BLaER1 treated with 17β-estradiol and CSF1 and Interleukin-3, amounts not matched to agents 10 nM and 100 nM (cell line): ENCODE data around the gene SIK3.

Source experiments
- H3K27ac ChIP-seq, 11 experiments: shearing (Covaris generic); formaldehyde crosslinking; 2 replicates each; pipeline ENCODE4 v1.8.1; 2022
- H3K27me3 ChIP-seq, 11 experiments: shearing (Covaris generic); formaldehyde crosslinking; 2 replicates each; pipeline ENCODE4 v1.8.1; 2022
- H3K36me3 ChIP-seq, 11 experiments: shearing (Covaris generic); formaldehyde crosslinking; 2 replicates each; pipeline ENCODE4 v1.8.1; 2022
- H3K4me1 ChIP-seq, 10 experiments: shearing (Covaris generic); formaldehyde crosslinking; 2 replicates each; pipeline ENCODE4 v1.8.1; 2022
- H3K4me2 ChIP-seq, 11 experiments: shearing (Covaris generic); formaldehyde crosslinking; 2 replicates each; pipeline ENCODE4 v1.8.1; 2022
- H3K4me3 ChIP-seq, 10 experiments: shearing (Covaris generic); formaldehyde crosslinking; 2 replicates each; pipeline ENCODE4 v1.8.1; 2022
- H3K9ac ChIP-seq, 11 experiments: shearing (Covaris generic); formaldehyde crosslinking; 2 replicates each; pipeline ENCODE4 v1.8.1; 2022
- H3K9me3 ChIP-seq, 11 experiments: shearing (Covaris generic); formaldehyde crosslinking; replicated peaks in 1 of 11; 2 replicates each; pipeline ENCODE4 v1.8.1; 2022
- H4K20me1 ChIP-seq, 11 experiments: shearing (Covaris generic); formaldehyde crosslinking; 2 replicates each; pipeline ENCODE4 v1.8.1; 2022
- Cebpa-rat ChIP-seq, 11 experiments: shearing (Covaris generic); IDR thresholded peaks; 2 replicates each; pipeline ENCODE4 v1.8.1; 2022

Gene SIK3

DNA sequence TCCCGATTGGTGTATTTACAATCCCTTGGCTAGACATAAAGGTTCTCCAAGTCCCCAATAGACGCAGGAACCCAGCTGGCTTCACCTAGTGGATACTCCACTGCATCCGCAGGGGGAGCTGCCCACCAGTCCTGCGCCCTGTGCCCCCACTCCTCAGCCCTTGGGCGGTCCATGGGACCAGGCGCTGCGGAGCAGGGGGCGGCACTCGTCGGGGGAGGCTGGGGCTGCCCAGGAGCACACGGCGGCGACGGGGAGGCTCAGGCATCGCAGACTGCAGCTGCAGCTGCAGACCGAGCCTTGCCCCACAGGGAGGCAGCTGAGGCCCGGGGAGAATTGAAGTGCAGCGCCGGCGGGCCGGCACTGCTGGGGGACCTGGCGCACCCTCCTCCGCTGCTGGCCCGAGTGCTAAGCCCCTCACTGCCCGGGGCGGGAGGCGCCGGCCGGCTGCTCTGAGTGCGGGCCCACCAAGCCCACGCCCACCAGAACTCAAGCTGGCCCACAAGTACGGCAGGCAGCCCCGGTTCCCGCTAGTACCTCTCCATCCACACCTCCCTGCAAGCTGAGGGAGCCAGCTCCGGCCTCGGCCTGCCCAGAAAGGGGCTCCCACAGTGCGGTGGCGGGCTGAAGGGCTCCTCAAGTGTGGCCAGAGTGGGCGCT, 12.2 kb upstream of the SIK3 start:
- no peak for TF ChIP-seq Cebpa-rat (IDR thresholded peaks at IDR 0.05)
- Histone ChIP-seq H3K9me3 (peaks cover 0 to 23% (median 13%) of the 10 kb centered on the region in 11 experiments; a peak in 14 of 22 replicates), H3K27ac (no peak overlapping the region), H3K9ac (no peak overlapping the region), H3K4me3 (no peak overlapping the region), H3K36me3 (no peaks in the 10 kb centered on the region), H3K4me1 (no peaks in the 10 kb centered on the region), H4K20me1 (no peaks in the 10 kb centered on the region), H3K27me3 (no peaks in the 10 kb centered on the region), H3K4me2 (no peak overlapping the region)

- H3K4me3 ChIP-seq, result no peak overlapping the region
- no peaks in the 10 kb centered on the region for H3K4me1 ChIP-seq
- peak in 7 of 11 experiments; percentile 29 to 89 (median 61); a peak in 11 of 22 replicates for TF ChIP-seq Cebpa-rat (IDR thresholded peaks at IDR 0.05)
- H3K9ac ChIP-seq, result no peak overlapping the region
- H3K27ac ChIP-seq, result no peak overlapping the region
- H3K36me3 ChIP-seq, result no peaks in the 10 kb centered on the region
- H4K20me1 ChIP-seq, result no peaks in the 10 kb centered on the region
- peaks cover 0 to 23% (median 13%) of the 10 kb centered on the region in 11 experiments; a peak in 14 of 22 replicates for H3K9me3 ChIP-seq
- no peak overlapping the region for H3K4me2 ChIP-seq
- H3K27me3 ChIP-seq, result no peaks in the 10 kb centered on the region
These were observed 9.7 kb upstream of the SIK3 start for GRCh38 chr11:117107701-117108590.

DNA sequence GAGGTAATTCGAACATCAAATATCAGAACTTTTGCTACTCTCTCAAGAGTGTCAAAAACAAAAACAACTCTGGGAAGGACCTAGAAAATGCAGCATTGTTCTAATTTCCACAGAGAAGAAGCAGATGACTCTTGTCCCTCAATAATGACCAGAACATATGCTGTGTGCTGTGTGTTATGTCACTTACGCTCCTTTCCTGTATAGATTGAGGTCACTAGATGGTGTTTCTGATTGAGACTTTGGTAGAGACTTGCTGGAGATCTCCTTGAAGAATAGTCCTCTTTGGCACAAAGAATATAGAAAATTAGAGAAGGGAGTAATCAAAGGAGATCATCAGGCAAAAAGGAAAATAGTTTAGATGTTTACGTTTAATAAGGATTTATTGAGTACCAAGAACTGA, 2.3 kb upstream of the SIK3 start:
- Histone ChIP-seq H3K9me3 (no peaks in the 10 kb centered on the region), H3K9ac (no peak overlapping the region), H3K4me3 (no peak overlapping the region), H3K4me1 (peaks cover 21 to 39% (median 34%) of the 10 kb centered on the region in 10 experiments), H3K27me3 (no peaks in the 10 kb centered on the region), H3K27ac (no peak overlapping the region), H3K4me2 (peak overlapping the region in 3 of 11 experiments; percentile 82 to 89 (median 86); a peak in 2 of 22 replicates), H3K36me3 (no peaks in the 10 kb centered on the region), H4K20me1 (peaks cover 5 to 24% (median 16%) of the 10 kb centered on the region in 11 experiments; a peak in 21 of 22 replicates)
- TF ChIP-seq Cebpa-rat (IDR thresholded peaks at IDR 0.05), result no peak

- no peak for TF ChIP-seq Cebpa-rat (IDR thresholded peaks at IDR 0.05)
- no peaks in the 10 kb centered on the region for H3K9me3 ChIP-seq
- H3K27ac ChIP-seq, result peak overlapping the region in 10 of 11 experiments; percentile 88 to 99 (median 95); a peak in 16 of 22 replicates
- H3K4me1 ChIP-seq, result peaks cover 29 to 48% (median 43%) of the 10 kb centered on the region in 10 experiments
- peak overlapping the region; percentile 77 to 93 (median 86) for H3K4me2 ChIP-seq
- peaks cover 14 to 32% (median 25%) of the 10 kb centered on the region in 11 experiments; a peak in 21 of 22 replicates for H4K20me1 ChIP-seq
- H3K4me3 ChIP-seq, result peak overlapping the region in 3 of 10 experiments; percentile 91 to 93 (median 92); a peak in 2 of 20 replicates
- H3K27me3 ChIP-seq, result no peaks in the 10 kb centered on the region
- H3K36me3 ChIP-seq, result no peaks in the 10 kb centered on the region
- H3K9ac ChIP-seq, result peak overlapping the region in 4 of 11 experiments; percentile 95 to 100 (median 96); a peak in 3 of 22 replicates
These were observed 1.5 kb upstream of the SIK3 start for GRCh38 chr11:117099696-117100095.

GRCh38 chr11:117097389-117098268, 599 bp downstream of the SIK3 start:
- Histone ChIP-seq H3K27ac (peak overlapping the region; percentile 88 to 99 (median 95)), H4K20me1 (peaks cover 34 to 53% (median 45%) of the 10 kb centered on the region in 11 experiments), H3K27me3 (no peaks in the 10 kb centered on the region), H3K4me1 (peaks cover 46 to 59% (median 53%) of the 10 kb centered on the region in 10 experiments), H3K4me2 (peak overlapping the region; percentile 77 to 96 (median 93)), H3K9ac (peak overlapping the region; percentile 92 to 100 (median 96)), H3K36me3 (peaks cover 0 to 2% (median 0%) of the 10 kb centered on the region in 11 experiments; a peak in 6 of 22 replicates), H3K4me3 (peak overlapping the region; percentile 85 to 95 (median 92)), H3K9me3 (no peaks in the 10 kb centered on the region)
- TF ChIP-seq Cebpa-rat (IDR thresholded peaks at IDR 0.05), result no peak

GRCh38 chr11:117097014-117097388, 1.2 kb downstream of the SIK3 start:
- H3K4me2 ChIP-seq, result peak overlapping the region; percentile 77 to 96 (median 93)

DNA sequence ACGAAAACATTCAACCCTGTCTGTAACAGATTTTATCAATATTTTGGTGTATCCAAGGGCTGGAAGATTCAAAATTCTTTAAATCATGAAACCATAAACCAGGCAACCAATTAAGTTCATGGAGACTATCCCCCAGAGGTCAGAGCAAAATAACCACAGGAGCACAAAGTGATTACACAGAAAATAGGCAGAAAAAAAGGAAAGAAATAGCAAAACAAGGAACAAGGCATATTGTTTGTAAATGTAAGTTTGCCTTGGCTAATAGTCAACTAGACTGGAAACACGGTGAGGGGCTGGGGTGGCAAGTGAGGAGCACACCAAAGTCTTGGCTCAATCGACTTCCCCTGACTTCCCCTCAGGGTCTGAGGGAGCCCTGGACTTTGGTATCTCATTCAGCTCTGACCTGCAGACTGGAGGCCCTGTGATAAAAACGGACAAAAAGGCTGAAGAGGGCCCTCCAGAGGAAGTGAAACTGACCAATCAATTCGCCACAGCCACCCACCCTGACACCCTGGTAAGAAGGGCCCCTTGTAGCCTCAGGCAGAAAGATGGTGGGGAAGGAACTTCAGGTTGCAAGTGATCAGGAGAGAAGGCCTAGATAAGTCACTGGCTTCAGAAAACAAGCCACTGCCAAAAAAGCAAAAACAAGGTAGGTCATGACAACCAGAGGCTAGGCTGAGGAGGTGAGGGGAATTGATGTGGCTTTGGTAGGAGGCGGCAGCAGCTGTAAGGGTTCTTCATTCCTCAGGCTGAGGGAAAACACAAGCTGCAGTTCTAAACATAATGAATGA, 1.8 kb downstream of the SIK3 start:
- no peaks in the 10 kb centered on the region for H3K27me3 ChIP-seq
- H3K27ac ChIP-seq, result peak overlapping the region; percentile 29 to 99 (median 95); a peak in 21 of 22 replicates
- H3K36me3 ChIP-seq, result peaks cover 0 to 15% (median 7%) of the 10 kb centered on the region in 11 experiments; a peak in 10 of 22 replicates
- H4K20me1 ChIP-seq, result peaks cover 47 to 65% (median 58%) of the 10 kb centered on the region in 11 experiments
- peak overlapping the region; percentile 85 to 95 (median 92) for H3K4me3 ChIP-seq
- peak overlapping the region; percentile 92 to 100 (median 96); a peak in 20 of 22 replicates for H3K9ac ChIP-seq
- peaks cover 46 to 59% (median 53%) of the 10 kb centered on the region in 10 experiments for H3K4me1 ChIP-seq
- no peak for TF ChIP-seq Cebpa-rat (IDR thresholded peaks at IDR 0.05)
- H3K9me3 ChIP-seq, result peaks cover 0 to 4% (median 0%) of the 10 kb centered on the region in 11 experiments; a peak in 1 of 22 replicates
- H3K4me2 ChIP-seq, result peak overlapping the region; percentile 77 to 96 (median 93)

More at GRCh38 chr11:117097014-117097388, 1.2 kb downstream of the SIK3 start:
- Histone ChIP-seq H3K4me3 (peak overlapping the region; percentile 85 to 95 (median 92)), H3K4me1 (peaks cover 46 to 59% (median 53%) of the 10 kb centered on the region in 10 experiments), H3K36me3 (peaks cover 0 to 8% (median 6%) of the 10 kb centered on the region in 11 experiments; a peak in 10 of 22 replicates), H3K27me3 (no peaks in the 10 kb centered on the region), H3K9ac (peak overlapping the region; percentile 92 to 100 (median 96)), H4K20me1 (peaks cover 41 to 59% (median 52%) of the 10 kb centered on the region in 11 experiments), H3K9me3 (peaks cover 0 to 3% (median 0%) of the 10 kb centered on the region in 11 experiments; a peak in 1 of 22 replicates), H3K27ac (peak overlapping the region; percentile 29 to 99 (median 95); a peak in 21 of 22 replicates)
- no peak for TF ChIP-seq Cebpa-rat (IDR thresholded peaks at IDR 0.05)
